GM21515 (cell line): ENCODE results near the gene MYBBP1A.
"Not testable (repeated sequence)": the region's sequence is repeated elsewhere in the genome, so short reads cannot be mapped to it uniquely, and the experiment has no call there.

Source experiments
- ATAC-seq: cut with Tn5 transposase; IDR thresholded peaks from one replicate; pipeline ENCODE4 v1.9.1; 2021; ENCODE audit not compliant: unreplicated experiment

Gene MYBBP1A, protein sequence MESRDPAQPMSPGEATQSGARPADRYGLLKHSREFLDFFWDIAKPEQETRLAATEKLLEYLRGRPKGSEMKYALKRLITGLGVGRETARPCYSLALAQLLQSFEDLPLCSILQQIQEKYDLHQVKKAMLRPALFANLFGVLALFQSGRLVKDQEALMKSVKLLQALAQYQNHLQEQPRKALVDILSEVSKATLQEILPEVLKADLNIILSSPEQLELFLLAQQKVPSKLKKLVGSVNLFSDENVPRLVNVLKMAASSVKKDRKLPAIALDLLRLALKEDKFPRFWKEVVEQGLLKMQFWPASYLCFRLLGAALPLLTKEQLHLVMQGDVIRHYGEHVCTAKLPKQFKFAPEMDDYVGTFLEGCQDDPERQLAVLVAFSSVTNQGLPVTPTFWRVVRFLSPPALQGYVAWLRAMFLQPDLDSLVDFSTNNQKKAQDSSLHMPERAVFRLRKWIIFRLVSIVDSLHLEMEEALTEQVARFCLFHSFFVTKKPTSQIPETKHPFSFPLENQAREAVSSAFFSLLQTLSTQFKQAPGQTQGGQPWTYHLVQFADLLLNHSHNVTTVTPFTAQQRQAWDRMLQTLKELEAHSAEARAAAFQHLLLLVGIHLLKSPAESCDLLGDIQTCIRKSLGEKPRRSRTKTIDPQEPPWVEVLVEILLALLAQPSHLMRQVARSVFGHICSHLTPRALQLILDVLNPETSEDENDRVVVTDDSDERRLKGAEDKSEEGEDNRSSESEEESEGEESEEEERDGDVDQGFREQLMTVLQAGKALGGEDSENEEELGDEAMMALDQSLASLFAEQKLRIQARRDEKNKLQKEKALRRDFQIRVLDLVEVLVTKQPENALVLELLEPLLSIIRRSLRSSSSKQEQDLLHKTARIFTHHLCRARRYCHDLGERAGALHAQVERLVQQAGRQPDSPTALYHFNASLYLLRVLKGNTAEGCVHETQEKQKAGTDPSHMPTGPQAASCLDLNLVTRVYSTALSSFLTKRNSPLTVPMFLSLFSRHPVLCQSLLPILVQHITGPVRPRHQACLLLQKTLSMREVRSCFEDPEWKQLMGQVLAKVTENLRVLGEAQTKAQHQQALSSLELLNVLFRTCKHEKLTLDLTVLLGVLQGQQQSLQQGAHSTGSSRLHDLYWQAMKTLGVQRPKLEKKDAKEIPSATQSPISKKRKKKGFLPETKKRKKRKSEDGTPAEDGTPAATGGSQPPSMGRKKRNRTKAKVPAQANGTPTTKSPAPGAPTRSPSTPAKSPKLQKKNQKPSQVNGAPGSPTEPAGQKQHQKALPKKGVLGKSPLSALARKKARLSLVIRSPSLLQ (N-terminal part only)

DNA sequence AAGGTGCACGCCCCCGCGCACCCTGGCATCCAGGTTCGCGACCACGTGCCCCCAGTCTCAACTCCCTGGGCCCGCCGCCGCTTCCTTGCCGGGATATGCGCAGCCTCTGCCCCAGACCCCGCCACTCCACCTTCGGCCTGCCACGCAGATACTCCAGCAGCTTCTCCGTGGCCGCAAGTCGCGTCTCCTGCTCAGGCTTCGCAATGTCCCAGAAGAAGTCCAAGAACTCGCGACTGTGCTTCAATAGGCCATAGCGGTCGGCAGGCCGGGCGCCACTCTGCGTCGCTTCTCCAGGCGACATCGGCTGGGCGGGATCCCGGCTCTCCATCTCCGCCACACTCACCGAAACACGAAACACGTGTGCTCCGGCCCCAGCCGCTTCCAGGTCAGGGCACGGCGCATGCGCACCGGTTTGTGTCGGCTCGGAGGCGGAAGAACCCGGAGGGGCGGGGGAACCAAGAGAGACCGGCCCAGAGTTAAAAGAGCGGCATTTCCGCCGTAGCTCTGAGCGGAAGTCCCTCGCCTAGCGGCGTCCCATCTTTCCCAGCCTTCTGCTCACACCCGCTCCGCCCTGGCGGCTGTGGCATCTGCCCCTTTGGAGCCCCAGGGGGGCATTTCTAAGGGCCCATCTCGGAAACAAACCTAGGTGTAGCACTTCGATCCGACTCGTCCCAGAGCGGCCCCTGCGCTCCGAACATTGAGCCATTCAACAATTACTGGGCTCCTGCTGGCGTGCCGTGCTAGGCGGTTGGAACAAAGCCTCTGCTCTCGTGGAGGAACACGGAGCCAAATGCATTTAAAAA lies at the start of gene MYBBP1A:
Gene MYBBP1A (minus strand): TSS at position 388 of the 803 bp plus-strand sequence. CDS start 60 bp downstream, at position 328.
- peak; percentile 76 for ATAC-seq

DNA sequence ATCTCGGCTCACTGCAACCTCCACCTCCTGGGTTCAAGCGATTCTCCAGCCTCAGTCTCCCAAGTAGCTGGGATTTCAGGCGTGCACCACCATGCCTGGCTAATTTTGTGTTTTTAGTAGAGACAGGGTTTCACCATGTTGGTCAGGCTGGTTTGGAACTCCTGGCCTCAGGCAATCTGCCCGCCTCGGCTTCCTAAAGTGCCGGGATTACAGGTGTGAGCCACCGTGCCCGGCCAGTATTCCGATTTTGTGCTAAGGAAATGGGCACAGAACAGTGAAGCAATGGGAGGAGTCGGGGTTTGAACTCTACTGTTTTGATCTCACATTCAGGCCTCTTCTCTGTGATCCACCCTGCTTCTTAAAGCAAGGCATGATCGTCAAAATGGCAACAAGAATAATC lies 49.6 kb upstream of the MYBBP1A start:
- ATAC-seq = not testable (repeated sequence)

DNA sequence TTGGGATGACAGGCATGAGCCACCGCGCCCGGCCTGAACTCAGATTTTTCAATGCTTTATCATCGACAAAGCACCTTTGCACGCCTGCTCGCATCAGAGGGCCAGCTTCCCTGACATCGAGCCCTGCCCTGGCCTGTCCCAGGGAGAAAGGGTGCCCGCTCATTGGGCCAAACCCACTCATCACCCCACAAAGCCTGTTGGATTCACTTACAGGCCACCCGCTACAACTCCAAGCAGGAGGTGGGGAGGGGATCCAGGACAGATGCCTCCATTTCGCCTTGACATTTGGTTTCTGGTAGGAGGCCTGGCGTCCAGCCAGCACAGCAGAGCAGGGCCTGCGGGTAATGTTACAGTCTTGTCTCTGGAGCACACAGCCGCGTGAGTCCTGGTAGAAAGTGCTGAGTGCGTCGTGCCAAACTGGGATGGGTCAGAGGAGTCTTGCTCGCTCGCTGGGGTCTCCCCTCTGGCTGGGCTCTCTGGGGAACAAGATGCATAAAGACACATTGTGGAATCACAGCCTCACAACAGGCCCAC lies 49.0 kb upstream of the MYBBP1A start:
- ATAC-seq = no peak

DNA sequence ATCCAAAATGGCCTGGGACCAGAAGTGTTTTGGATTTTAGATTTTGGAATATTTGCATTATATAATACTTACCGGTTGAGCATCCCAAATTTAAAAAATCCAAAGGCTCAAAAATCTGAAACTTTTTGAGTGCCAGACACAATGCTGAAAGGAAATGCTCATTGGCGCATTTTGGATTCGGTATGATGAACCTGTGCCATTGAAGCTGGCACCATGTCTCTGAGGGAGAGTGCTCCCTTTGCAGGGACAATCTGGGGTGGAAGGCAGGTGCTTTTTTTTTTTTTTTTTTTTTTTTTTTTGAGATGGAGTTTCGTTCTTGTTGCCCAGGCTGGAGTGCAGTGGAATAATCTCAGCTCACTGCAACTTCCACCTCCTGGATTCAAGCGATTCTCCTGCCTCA lies 46.9 kb upstream of the MYBBP1A start:
- no peak for ATAC-seq

DNA sequence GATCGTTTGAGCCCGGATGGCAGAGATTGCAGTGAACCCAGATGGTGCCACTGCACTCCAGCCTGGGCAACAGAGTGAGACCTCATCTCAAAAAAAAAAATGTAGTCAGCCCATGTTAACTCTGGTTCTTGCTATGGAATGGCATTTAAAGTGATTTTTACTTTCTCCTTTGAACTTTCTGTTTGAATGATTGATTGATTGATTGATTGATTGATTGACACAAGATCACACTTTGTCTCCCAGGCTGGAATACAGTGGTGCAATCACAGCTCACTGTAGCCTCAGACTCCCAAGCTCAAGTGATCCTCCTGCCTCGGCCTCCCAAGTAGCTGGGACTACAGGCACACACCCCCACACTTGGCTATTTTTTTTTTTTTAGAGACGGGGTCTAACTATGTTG lies 46.1 kb upstream of the MYBBP1A start:
- no peak for ATAC-seq

DNA sequence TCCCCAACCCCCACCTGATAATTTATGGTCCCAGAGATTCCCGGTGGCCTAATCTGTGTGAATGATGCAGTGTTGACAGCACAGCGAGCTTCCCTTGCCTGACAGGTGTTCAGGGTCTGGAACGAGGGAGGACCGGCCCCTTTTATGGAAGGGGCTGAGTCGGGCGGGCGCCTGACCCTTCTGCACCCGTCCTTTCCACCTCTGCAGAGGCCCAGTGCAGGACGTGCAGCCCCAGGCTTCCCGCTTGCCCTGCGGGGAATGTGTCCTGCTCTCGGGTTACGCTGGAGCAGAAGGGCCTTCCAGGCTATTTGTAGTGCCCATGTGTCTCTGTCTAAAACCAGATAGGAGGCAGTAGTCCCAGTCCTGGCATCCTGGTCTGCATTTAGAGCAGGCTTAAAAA lies 45.4 kb upstream of the MYBBP1A start:
- no peak for ATAC-seq

DNA sequence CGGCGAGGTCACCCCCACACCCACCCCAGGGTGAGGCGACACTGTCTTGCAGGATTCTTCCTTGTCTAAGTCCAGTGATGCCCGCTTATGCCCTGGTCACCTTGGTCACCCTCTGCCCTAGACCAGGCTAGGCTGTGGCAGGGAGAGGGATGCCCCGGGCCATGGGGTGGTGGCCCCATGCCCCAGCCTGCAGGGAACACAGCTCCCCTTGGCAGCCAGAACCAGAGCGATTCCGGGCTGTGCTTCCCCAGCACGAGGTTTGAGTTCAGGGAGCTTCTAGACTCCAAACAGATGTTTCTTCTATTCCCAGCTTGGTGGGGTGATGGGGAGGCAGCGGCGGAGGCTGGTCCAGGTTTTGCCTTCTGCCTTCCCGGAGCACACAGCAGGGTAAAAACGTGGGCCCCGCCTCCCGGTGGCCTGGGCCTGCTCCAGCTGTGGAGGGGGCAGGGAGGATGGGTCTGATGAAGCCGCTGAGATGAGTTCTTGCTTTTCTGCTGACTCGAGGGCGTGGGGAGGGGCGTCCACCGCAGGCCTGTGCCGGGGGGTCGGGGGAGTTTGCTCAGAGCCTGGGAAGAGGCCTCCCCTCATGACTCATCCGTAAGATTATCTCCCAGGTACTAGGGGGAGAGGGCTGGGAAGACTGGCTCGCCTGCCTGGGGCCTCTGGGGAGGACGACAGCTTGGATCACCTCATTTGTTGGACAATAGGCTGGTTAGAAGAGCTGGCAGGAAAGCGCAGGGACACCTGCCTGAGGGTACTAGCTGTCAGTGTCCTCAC lies 44.5 kb upstream of the MYBBP1A start:
- no peak for ATAC-seq

DNA sequence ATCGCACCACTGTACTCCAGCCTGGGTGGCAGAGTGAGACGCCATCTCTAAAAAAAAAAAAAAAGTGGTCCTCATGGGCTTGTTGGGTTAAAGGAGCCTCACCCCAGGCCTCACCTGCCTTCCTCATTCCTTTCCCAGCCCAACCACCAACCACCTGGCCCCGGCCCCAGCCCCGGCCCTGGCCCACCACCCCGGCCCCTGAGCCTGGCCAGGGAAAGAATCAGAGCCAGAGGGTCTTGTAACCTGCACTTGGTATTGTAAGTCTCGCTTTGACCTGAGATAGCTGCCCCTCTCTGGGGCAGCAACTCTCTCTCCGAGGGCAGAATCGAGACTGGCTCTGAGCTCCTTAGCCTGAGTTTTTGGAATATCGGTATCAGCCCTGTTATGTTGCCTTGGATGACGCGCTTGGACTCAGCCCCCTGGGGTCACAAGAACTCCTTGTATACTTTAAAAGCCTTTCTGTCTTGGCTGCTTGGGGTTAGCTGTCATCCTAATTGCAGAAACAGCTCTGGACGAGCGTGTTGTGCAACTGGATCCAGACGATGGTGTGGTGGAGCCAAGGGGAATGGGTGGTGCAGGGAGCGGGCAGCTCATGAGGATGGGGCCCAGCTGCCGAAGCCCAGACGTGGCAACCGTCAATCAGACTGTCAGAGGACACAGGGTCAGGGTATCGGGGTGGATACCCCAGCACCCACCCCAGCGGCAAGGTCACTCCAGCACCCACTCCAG lies 43.8 kb upstream of the MYBBP1A start:
- ATAC-seq = no peak

DNA sequence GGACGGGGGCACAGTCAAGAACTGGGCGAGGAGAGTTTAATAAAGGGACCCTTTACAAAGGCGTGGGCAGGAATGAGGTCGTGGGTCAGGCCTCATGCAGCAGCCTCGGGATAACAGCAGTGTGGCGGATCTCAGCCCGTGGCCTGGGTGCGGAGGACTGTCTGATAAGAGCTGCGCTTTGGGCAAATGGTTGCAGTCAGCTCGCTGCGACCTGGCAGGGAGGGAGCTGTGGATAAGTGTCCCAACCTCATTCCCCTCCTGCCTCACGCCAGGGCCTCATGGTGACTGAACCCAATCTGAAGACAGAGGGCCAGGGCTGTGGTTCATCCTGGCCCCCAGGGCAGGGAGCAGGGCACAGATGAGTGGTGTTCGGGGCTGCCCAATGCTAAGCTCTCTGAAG lies 42.8 kb upstream of the MYBBP1A start:
- no peak for ATAC-seq

DNA sequence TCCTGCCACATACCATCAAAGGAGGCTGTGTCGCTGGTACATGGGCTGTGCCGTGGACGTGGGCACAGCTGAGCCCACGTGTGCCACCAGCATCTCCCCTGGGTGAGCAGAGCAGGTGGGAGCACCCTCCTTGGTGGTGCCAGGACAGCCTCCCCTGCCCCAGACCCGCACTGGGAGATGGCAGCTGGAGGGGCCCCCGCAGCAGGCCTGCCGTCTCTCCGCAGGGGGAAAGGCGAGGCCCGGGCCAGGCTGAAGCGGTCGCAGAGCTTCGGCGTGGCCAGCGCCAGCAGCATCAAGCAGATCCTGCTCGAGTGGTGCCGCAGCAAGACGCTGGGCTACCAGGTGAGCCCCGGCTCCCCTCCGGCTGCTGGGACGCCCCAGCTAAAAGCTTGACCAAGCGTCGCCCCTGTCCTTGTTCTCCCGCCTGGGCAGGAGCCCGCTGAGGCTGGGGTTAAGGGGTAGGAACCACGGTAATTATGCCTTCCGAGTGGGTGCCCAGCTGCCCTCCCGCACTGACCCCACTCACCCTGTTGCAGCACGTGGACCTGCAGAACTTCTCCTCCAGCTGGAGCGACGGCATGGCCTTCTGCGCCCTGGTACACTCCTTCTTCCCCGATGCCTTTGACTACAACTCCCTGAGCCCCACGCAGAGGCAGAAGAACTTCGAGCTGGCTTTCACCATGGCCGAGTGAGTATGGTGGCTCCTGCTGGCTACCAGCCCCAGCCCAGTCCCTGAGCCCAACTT lies 41.6 kb upstream of the MYBBP1A start:
- ATAC-seq = no peak

DNA sequence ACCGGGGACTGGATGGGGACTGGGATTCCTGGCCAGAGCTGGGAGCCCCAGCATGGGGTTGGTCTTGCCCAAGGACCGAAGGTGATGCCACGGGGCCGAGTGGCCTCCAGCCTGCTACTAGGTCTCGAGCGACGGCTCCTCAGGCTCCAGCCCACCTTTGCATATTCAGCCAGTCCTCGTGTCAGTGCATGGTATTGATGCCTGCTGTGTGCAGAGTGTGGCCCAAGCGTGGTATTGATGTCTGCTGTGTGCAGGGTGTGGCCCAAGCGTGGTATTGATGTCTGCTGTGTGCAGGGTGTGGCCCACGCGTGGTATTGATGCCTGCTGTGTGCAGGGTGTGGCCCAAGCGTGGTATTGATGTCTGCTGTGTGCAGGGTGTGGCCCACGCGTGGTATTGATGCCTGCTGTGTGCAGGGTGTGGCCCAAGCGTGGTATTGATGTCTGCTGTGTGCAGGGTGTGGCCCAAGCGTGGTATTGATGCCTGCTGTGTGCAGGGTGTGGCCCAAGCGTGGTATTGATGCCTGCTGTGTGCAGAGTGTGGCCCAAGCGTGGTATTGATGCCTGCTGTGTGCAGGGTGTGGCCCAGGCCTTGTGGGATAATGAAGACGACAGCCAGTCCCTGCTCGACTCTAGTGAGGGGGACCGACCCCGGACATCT lies 40.6 kb upstream of the MYBBP1A start:
- not testable (repeated sequence) for ATAC-seq

DNA sequence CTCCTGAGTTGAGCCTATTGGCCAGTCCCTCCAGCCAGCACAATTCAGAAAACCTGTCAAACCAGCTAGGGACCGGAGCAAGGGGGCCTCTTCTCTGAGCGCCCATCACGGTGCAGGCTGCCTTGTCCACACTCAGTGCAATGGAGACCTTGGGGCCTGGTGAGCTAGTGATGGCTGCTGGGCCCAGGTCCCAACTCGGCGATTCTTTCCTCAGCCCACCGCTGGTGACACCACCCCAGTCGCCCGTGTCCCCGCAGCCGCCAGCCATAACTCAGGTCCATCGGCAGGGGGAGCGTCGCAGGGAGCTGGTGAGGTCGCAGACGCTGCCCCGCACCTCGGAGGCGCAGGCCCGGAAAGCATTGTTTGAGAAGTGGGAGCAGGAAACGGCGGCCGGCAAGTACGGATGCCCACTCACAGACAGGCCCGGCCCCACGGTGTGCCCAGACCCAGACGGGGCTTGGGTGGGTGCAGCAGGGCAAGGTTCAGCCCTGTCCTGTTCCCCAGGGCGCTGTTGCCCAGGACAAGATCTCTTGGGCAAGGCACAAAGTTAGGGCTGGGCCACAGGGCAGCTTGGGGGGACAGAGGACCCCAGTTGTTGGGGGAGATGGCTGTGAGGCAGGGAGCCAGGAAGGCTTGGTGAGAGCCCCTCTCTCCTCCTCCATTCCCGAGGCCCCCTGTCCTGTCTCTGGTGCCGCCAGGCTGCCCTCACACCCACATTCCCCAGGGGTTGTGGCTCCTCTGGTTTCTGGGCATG lies 39.9 kb upstream of the MYBBP1A start:
- ATAC-seq = no peak

DNA sequence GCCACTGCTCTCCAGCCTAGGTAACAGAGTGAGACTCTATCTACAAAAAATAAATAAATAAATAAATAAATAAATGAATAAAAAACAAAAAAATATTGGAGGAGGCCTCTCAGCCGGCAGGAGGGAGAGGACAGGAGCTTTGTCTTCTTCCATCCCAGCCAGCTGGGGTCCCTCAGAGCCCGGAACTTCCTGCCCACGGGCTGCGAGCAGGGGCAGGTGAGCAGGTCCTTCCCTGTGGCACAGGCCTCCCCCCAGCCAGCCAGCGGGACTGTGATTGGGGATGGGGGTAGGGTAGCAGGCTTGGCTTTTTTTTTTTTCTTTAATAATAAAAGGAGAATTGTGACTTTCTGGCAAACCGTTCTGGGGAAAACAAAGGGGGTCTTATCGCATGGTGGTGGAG lies 39.2 kb upstream of the MYBBP1A start:
- ATAC-seq = no peak

DNA sequence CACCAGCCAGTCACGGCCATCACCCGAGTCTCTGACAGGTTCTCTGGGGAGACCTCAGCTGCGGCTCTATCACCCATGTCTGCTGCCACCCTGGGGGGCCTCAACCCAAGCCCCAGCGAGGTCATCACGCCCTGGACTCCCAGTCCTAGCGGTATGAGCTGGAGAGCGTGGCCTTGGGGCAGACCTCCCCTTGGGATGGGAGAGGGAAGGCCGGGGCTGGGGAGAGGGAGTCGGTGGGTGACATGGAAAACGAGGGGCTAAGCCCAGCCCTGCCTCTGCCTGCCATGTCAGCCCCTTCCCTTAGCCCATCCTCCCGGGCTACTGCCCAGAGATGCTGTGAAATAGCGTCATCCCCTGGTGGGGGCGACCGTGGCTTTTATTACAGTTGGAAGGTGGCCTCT lies 37.8 kb upstream of the MYBBP1A start:
- no peak for ATAC-seq

DNA sequence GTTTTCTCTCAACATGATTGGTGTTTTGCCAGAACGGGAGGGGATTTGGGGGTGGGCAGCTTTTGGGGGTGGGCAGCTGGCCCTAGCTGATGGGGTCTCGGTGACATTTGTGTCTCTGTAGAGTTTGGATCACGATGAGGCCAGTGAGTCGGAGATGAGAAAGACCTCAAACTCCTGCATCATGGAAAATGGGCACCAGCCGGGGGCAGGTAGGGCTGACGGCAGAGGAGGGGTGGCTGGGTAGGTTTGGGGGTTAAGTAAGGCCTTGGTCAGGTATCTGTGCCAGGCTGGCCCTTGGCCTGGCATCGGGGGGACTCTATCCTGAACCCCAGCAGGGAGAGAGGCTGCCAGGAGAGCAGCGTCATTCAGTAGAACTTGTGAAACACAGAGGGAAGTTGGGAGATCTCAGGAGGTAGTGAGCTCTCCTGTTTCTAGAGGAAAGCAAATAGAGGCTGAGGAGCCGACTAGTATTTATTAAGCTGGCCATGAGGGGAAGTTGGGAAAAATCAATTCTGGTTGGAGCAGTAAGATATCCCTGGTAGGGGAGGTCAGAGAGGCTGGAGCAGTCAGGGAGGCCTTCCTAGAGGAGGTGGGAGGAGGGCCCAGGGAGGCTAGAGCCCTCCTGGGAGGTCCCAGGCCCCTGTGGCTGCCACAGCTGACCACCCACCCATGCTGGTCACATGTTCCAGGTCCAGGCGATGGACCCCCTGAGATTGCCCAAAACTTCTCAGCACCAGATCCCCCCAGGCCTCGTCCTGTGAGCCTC lies 37.2 kb upstream of the MYBBP1A start:
- ATAC-seq = no peak

DNA sequence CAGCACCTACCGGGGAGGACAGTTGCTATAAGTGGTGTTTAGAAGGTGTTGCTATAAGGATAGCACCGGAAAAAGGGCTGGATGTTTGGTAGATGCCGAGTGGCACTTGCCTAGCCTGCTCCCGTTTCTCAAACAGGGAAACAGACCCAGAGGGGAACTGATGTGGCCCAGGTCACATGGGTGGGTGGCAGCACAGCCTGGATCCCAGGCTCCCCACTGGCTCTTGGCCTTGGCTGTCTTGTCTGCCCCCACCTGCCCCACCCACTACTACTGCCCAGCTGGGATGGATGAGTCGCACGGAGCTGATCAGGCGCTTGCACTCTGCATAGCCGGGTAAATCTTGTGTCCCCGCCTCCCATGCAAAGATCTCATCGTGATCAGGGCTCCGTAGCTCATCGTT lies 36.3 kb upstream of the MYBBP1A start:
- no peak for ATAC-seq
